Activated naive CD8-positive, alpha-beta T cell treated with anti-CD3 and anti-CD28 coated beads, Interleukin-2, amount 50 U/mL, for 16 hours (primary cell): ENCODE results near the gene SAXO1.
"Not testable (repeated sequence)": the region's sequence is repeated elsewhere in the genome, so short reads cannot be mapped to it uniquely, and the experiment has no call there.

Experiments used
- DNase-seq: peaks from one replicate; pipeline ENCODE4 v3.0.0-alpha.2; 2020; ENCODE audit warnings: low read depth, low spot score

SAXO1 gene

GRCh38 chr9:18999173-18999785 is 33.7 kb downstream of the SAXO1 start:
- no peak for DNase-seq

DNA sequence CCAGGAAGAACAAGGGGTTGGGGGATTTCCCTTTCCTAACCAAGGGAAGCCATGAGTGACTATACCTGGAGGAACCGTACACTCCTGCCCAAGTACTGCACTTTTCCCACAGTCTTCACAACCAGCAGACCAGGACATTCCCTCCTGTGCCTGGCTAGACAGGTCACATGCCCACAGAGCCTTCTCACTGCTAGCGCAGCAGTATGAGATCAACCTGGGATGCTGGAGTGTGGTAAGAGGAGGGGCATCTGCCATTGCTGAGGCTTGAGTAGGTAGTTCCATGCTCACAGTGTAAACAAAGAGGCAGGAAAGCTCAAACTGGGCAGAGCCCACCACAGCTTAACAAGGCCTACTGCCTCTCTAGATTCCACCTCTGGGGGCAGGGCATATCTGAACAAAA is 35.9 kb downstream of the SAXO1 start:
- no peak for DNase-seq

- no peak for DNase-seq
These were observed 36.8 kb downstream of the SAXO1 start for GRCh38 chr9:18996211-18996610.

GRCh38 chr9:18994263-18994916 is 38.6 kb downstream of the SAXO1 start:
- DNase-seq = no peak

DNA sequence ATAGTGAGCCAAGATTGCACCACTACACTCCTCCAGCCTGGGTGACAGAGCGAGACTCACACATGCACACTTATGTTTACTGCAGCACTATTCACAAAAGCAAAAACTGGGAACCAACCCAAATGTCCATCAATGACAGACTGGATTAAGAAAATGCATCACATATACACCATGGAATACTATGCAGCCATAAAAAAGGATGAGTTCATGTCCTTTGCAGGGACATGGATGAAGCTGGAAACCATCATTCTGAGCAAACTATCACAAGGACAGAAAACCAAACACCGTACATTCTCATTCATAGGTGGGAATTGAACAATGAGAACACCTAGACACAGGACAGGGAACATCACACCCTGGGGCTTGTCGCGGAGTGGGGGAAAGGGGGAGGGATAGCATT is 41.8 kb downstream of the SAXO1 start:
- not testable (repeated sequence) for DNase-seq

DNA sequence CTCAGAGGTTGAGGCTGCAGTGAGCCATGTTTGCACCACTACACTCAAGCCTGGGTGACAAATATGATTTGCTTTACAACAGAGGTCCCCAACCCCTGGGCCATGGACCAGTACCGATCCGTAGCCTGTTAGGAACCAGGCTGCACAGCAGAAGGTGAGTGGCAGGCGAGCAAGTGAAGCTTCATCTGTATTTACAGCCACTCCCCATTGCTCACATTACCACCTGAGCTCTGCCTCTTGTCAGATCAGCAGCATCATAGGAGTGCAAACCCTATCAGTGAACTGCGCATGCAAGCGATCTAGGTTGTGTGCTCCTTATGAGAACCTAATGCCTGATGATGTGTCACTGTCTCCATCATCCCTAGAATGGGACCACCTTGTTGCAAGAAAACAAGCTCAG is 42.5 kb downstream of the SAXO1 start:
- no peak for DNase-seq

DNA sequence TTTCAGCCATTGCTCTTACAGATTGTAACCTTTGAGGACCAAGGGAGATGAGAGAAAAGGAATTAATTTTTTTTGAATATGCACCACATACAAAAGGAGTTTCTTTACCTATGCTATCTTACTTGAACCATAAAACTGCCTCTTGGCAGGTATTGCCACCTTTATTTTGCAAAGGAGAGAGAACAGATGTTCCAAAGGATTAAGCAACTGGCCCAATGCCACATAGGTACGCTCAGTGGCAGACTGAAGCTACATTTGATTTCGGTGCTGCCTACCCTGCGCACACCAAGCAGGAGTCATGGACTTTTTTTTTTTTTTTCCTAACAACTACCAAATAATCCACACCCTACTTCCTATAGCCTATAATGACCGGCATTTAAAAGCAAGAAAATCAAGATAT is 43.1 kb downstream of the SAXO1 start:
- DNase-seq = no peak

DNA sequence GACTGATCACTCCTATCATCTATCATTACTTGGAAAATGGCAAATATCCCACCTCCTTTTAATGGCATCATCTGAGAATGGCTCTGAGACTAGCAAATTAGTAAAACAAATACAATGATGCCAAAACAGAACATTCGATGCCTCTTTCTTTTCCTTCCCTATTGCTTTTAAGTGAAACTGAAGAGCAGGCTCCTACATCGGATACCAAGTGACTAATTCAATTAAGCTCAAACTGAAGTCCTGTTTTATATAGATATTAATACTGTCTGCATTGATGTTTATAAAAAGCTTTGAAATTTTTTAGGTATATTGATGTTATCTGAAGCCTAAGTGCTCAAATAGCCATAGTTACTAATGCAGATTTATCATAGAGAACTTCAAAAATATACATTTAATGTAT is 43.9 kb downstream of the SAXO1 start:
- DNase-seq = no peak

GRCh38 chr9:18988003-18988402 is 45.0 kb downstream of the SAXO1 start:
- no peak for DNase-seq

DNA sequence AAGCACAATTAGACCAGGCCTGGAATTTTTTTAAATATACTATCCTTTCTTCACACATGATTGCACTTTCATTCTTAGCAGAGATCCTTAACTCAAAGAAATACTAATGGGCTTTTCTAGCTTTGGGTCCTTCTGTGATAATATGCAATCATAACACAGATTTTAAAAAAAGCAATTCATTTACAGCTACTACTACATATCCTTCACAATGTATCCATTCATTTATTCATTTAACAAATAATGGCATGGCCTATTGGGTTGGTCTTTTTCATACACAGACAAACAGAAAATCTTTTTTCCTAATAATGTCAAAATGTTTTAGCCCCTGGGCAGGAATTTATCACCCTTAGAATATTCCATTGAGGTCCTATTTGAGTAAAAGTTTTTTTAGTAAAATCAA is 47.0 kb downstream of the SAXO1 start:
- no peak for DNase-seq

DNA sequence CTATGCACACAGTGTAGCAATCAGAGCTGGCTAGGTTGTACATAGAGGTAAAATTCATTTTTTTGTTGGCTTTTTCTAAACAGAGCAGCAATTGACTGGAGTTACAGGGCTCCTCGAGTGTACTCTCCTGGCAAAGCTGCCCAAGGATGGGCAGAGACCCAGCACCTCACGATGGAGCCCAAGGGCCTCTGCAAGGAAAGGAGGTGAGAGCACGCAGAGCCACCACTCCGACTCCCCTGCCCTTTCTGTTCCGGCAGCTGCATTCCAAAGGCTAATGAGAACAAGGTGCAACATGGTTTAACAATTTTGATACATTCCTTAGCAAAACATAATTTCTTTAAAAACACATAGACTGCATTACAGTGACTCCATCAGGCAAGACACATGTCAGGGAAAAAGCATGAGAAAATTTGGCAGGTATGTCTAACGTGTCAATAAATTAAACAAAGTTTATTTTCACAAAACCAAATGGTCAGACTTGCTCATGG is 47.5 kb downstream of the SAXO1 start:
- DNase-seq = no peak

GRCh38 chr9:18982262-18982620 is 50.8 kb downstream of the SAXO1 start:
- DNase-seq = no peak

GRCh38 chr9:18981476-18982261 is 51.3 kb downstream of the SAXO1 start:
- no peak for DNase-seq

GRCh38 chr9:18980189-18980588 is 52.8 kb downstream of the SAXO1 start:
- DNase-seq = no peak

DNA sequence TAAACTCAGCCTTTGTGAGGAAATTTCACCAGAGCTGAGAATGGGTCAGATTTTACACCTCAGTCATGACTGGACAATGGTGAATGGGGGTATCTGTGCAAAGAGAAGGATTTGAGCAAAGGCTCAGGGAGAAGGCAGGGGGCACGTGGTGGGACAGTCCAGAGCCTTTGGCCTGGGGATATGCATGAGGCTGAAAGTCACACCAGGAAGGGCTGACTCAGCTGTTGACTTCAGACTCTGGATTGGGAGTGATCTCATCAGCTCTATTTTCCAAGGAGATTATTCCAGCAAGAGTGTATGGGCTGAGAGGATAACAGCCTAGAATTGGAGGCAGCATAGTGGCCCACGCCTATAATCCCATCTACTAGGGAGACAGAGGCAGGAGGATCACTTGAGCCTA is 53.6 kb downstream of the SAXO1 start:
- DNase-seq = no peak

- no peak for DNase-seq
These were observed 54.8 kb downstream of the SAXO1 start for GRCh38 chr9:18978188-18978587.

- DNase-seq = no peak
These were observed 56.1 kb downstream of the SAXO1 start for GRCh38 chr9:18976709-18977531.

- no peak for DNase-seq
These were observed 56.7 kb downstream of the SAXO1 start for GRCh38 chr9:18976221-18976708.

- no peak for DNase-seq
These were observed 59.7 kb downstream of the SAXO1 start for GRCh38 chr9:18973348-18973747.

GRCh38 chr9:18972675-18973074 is 60.3 kb downstream of the SAXO1 start:
- DNase-seq = no peak

GRCh38 chr9:18971909-18972308 is 61.1 kb downstream of the SAXO1 start:
- no peak for DNase-seq

GRCh38 chr9:18971404-18971803 is 61.6 kb downstream of the SAXO1 start:
- no peak for DNase-seq
